ENCODE measurements around the gene RRBP1.

Gene RRBP1

DNA sequence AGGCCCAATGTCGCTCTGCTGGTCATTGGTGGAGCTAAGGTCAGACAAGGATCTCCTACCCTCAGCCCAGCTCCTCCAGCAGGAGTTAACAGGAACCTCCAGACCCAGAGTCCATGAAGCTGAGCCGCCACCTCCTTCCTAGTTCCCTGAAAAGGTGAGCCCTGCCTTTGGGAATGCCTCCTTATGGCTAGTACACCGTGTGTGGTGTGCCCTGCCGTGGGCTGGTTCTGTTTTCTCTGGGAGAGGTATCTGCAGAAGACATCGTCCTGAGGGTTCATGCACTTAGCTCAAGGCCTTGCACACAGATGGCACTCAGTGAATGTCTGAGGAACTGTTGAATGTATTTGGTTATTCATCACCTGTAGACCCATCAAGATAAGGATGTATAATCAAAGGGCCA, 33.0 kb upstream of the RRBP1 start:
- no peaks in the 10 kb centered on the region for H3K9me2 ChIP-seq (replicated peaks; ENCODE audit: low read depth, low read length)
- H3K4me1 ChIP-seq (ENCODE audit: insufficient read depth, low read length, poor library complexity, severe bottlenecking): no peaks in the 10 kb centered on the region
- no peaks in the 10 kb centered on the region for H3K9me3 ChIP-seq (ENCODE audit: insufficient read depth, low read depth, low read length)
- H3K4me2 ChIP-seq (ENCODE audit: low read depth, low read length, poor library complexity, severe bottlenecking): no peak overlapping the region
- no peak for TF ChIP-seq EZH2phosphoT487 (IDR thresholded peaks at IDR 0.05; ENCODE audit: borderline replicate concordance)
- TF ChIP-seq, protein P1, sequence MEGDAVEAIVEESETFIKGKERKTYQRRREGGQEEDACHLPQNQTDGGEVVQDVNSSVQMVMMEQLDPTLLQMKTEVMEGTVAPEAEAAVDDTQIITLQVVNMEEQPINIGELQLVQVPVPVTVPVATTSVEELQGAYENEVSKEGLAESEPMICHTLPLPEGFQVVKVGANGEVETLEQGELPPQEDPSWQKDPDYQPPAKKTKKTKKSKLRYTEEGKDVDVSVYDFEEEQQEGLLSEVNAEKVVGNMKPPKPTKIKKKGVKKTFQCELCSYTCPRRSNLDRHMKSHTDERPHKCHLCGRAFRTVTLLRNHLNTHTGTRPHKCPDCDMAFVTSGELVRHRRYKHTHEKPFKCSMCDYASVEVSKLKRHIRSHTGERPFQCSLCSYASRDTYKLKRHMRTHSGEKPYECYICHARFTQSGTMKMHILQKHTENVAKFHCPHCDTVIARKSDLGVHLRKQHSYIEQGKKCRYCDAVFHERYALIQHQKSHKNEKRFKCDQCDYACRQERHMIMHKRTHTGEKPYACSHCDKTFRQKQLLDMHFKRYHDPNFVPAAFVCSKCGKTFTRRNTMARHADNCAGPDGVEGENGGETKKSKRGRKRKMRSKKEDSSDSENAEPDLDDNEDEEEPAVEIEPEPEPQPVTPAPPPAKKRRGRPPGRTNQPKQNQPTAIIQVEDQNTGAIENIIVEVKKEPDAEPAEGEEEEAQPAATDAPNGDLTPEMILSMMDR (conservative IDR thresholded peaks at IDR 0.05; ENCODE audit: low read length): no peak
- no peaks in the 10 kb centered on the region for H3K27me3 ChIP-seq (ENCODE audit: insufficient read depth, low read length, poor library complexity, severe bottlenecking)
- no peak overlapping the region for H2AFZ ChIP-seq (ENCODE audit: low read length)
- no peak overlapping the region for H3K4me3 ChIP-seq (ENCODE audit: low read length, poor library complexity, severe bottlenecking)
- no peaks in the 10 kb centered on the region for H4K20me1 ChIP-seq (ENCODE audit: insufficient read depth, low read length, poor library complexity, severe bottlenecking)
- H3K36me3 ChIP-seq (ENCODE audit: insufficient read depth, low read length): no peaks in the 10 kb centered on the region
- H3F3A ChIP-seq (ENCODE audit: low read depth): no peaks in the 10 kb centered on the region
- no peaks in the 10 kb centered on the region for H3K79me2 ChIP-seq (ENCODE audit: insufficient read depth, low read length)
- no peak overlapping the region for H3K9ac ChIP-seq (ENCODE audit: low read depth, low read length, poor library complexity, severe bottlenecking)

DNA sequence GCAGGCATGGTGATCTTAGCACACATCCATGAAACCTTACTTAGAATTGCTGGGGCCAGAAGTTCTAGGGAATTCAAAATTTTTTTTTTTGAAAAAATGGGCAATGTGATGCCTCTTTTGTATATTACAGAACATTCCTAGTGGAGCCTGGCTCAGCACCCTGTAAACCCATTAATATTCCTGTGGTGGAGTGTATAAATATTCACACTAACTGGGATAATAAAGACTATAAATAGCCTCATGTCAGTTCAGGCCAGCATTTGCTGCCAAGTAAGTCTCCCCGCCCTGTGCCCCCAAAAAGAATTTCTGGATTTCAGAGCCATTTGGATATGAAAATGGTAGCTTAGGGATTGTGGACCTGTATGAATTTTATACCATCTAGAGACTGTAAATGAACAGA, 32.6 kb upstream of the RRBP1 start:
- Histone ChIP-seq H3K4me1 (ENCODE audit: insufficient read depth, low read length, poor library complexity, severe bottlenecking) (no peaks in the 10 kb centered on the region), H3K27me3 (ENCODE audit: insufficient read depth, low read length, poor library complexity, severe bottlenecking) (no peaks in the 10 kb centered on the region), H3K9me3 (ENCODE audit: insufficient read depth, low read depth, low read length) (no peaks in the 10 kb centered on the region), H3K36me3 (ENCODE audit: insufficient read depth, low read length) (no peaks in the 10 kb centered on the region), H3K4me3 (ENCODE audit: low read length, poor library complexity, severe bottlenecking) (no peak overlapping the region), H3K9ac (ENCODE audit: low read depth, low read length, poor library complexity, severe bottlenecking) (no peak overlapping the region), H4K20me1 (ENCODE audit: insufficient read depth, low read length, poor library complexity, severe bottlenecking) (no peaks in the 10 kb centered on the region), H3K9me2 (replicated peaks; ENCODE audit: low read depth, low read length) (no peaks in the 10 kb centered on the region), H3K4me2 (ENCODE audit: low read depth, low read length, poor library complexity, severe bottlenecking) (no peak overlapping the region), H3K79me2 (ENCODE audit: insufficient read depth, low read length) (no peaks in the 10 kb centered on the region), H3F3A (ENCODE audit: low read depth) (no peaks in the 10 kb centered on the region), H2AFZ (ENCODE audit: low read length) (no peak overlapping the region)
- TF ChIP-seq, protein P1 (conservative IDR thresholded peaks at IDR 0.05; ENCODE audit: low read length): no peak
- TF ChIP-seq EZH2phosphoT487 (IDR thresholded peaks at IDR 0.05; ENCODE audit: borderline replicate concordance): no peak

DNA sequence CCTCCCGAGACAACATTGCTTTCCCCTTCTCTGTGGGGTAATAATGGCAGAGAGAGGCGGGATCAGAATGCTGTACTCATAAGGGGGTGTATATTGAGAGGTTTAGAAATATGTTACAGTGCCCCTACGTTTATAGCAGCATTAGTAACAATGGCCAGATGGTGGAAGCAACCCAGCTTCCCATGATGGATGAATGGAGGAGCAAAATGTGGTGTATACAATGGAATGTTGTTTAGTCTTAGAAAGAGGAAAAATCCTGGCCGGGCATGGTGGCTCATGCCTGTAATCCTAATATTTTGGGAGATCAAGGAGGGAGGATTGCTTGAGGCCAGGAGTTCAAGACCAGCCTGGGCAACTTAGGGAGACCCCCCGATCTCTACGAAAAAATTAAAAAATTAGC, 30.7 kb upstream of the RRBP1 start:
- H2AFZ ChIP-seq (ENCODE audit: low read length): no peak overlapping the region
- H3K4me1 ChIP-seq (ENCODE audit: insufficient read depth, low read length, poor library complexity, severe bottlenecking): no peaks in the 10 kb centered on the region
- TF ChIP-seq, protein P1 (conservative IDR thresholded peaks at IDR 0.05; ENCODE audit: low read length): no peak
- TF ChIP-seq EZH2phosphoT487 (IDR thresholded peaks at IDR 0.05; ENCODE audit: borderline replicate concordance): no peak

More for the DNA sequence above, 30.7 kb upstream of the RRBP1 start:
- Histone ChIP-seq H3F3A (ENCODE audit: low read depth) (no peaks in the 10 kb centered on the region), H3K9me3 (ENCODE audit: insufficient read depth, low read depth, low read length) (no peaks in the 10 kb centered on the region), H3K27me3 (ENCODE audit: insufficient read depth, low read length, poor library complexity, severe bottlenecking) (no peaks in the 10 kb centered on the region), H3K36me3 (ENCODE audit: insufficient read depth, low read length) (no peaks in the 10 kb centered on the region), H3K9me2 (replicated peaks; ENCODE audit: low read depth, low read length) (no peaks in the 10 kb centered on the region), H3K4me3 (ENCODE audit: low read length, poor library complexity, severe bottlenecking) (no peak overlapping the region), H3K9ac (ENCODE audit: low read depth, low read length, poor library complexity, severe bottlenecking) (no peak overlapping the region), H3K79me2 (ENCODE audit: insufficient read depth, low read length) (no peaks in the 10 kb centered on the region), H4K20me1 (ENCODE audit: insufficient read depth, low read length, poor library complexity, severe bottlenecking) (no peaks in the 10 kb centered on the region), H3K4me2 (ENCODE audit: low read depth, low read length, poor library complexity, severe bottlenecking) (no peak overlapping the region)
